DMS79 treated with DMSO at 0.1 percent for 48 hours (cell line): ENCODE results near the gene PFKFB4.
"Not testable (repeated sequence)": the region's sequence is repeated elsewhere in the genome, so short reads cannot be mapped to it uniquely, and the experiment has no call there.

Experiments
- DNase-seq: peaks from one replicate; lab custom pipeline; 2025; lab: John Stamatoyannopoulos, UW

The PFKFB4 gene

GRCh38 chr3:48530701-48531100 lies 25.9 kb downstream of the PFKFB4 start:
- not testable (repeated sequence) for DNase-seq

- no peak for DNase-seq
These were observed 27.8 kb downstream of the PFKFB4 start for GRCh38 chr3:48528754-48529153.

DNA sequence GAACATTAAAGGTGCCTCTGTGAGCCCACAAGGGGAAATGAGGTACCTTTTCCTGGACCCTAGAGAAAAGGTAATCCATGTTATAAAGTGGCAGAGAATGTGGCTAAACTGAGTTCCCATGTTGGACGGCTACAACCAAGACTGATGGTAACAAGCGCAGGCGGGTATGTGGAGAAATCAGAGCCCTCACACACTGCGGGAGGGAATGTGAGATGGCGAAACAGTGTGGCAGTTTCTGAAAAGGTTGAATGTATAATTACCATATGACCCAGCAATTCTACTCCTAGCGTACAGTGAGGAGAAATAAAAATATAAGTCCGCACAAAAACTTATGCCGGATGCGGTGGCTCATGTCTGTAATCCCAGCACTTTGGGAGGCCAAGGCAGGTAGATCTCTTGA lies 28.6 kb downstream of the PFKFB4 start:
- no peak for DNase-seq

DNA sequence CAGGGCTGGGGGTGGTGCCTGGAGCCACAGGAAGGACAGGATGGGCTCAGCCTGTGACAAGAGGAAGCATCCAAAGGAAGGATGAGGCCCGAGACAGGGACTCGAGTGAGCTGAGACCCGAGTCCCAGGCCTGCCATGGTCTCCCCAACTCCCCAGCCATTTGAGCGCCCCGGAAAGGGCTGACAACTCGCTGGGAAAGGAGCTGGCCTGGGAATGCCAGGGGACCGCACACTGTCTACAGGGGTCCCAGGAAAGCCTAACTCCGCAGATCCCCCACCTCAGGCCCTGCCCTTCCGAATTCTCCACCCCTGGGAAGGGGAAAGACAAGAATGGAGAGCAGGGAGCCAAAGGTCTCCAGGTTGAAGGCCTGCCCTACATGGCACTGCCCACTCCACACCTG lies 31.6 kb downstream of the PFKFB4 start:
- DNase-seq: no peak

- DNase-seq: no peak
These were observed 35.0 kb downstream of the PFKFB4 start for GRCh38 chr3:48521635-48522034.

DNA sequence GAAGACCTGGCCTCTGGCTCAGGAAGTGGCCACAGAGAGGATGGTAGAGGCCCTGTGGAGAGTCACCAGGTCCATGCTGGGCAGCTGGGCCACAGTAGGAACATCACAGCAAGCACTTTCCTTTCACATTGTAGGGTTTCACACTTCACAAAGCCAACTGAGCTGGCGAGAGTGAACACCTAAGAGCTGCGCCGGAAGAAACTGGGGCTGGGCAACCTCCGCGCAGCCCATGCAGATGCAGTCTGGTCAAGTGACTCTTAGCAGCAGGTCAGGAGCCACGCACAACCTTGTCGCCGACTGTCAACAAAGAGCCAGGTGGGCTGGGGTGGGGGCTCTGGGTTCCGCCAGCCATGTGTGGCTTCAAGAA lies 37.3 kb downstream of the PFKFB4 start:
- DNase-seq: no peak

GRCh38 chr3:48518638-48519276 lies 37.8 kb downstream of the PFKFB4 start:
- DNase-seq: no peak

DNA sequence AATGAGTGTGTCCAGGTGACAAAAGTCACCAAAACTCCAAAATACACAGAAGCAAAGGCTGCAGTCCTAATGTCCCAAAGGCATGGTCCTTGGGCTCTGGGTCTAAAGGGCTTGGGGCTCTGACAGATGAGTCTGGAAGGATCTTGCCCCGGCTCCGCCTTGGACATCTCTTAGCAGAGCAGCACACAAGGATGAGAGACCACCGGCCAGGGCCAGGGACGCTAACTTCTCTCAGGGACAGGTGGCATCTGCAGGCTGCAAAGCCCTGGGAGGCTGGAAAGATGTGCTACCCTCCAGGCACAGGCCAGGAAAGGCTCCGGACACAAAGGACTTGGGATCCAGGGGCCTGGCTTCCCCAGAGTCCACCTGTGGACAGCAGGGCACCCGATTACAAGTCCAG lies 38.5 kb downstream of the PFKFB4 start:
- no peak for DNase-seq

DNA sequence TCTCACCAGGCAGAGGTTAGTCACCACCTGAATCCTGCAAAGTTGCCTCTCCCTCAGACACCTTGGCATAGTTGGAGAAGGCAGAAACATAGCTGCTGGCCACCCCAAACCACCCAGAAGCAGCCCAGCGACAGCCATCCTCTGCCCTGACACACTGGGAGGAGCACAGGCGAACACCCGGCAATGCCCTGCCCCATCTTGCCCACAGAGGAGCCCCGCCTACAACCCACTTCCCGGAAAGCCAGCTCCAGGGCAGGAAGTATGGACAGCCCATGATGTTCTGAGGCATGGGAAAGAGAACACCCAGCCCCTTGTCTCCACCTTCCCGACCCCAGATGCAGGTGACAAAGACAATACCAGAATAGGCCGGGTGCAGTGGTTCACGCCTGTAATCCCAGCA lies 40.0 kb downstream of the PFKFB4 start:
- DNase-seq: no peak

DNA sequence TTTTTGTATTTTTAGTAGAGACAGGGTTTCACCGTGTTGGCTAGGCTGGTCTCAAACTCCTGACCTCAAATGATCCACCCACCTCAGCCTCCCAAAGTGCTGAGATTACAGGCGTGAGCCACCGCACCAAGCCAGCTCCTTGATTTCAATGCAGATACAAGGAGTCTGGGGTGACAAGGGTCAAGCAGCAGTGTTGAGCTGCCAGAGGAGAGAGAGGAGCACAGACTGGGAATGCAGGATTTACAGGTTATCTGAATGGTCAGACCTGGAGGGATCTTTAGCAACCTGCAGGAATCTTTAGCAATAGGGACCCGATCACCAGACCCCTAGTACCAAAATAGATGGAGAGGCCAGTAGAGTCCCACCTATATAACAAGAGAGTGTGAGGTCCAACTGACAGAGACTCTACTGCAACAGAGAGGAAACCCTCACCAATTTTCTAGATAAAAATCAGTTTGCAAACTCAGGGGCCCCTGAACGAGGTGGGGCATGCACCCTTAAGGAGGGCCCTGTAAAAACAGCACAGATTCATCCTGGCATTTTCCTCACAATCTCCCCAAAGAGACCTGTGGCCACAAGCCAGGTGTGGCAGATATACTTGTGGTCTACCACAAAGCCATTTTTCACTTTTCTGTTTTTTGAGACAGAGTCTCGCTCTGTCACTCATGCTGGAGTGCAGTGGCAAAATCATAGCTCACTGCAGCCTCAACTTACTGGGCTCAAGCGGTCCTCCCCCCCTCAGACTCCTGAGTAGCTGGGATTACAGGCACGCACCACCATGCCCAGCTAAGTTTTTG lies 42.0 kb downstream of the PFKFB4 start:
- no peak for DNase-seq

GRCh38 chr3:48511551-48511950 lies 45.1 kb downstream of the PFKFB4 start:
- DNase-seq: no peak

GRCh38 chr3:48507256-48508061 lies 49.1 kb downstream of the PFKFB4 start:
- peak; percentile 45 for DNase-seq

DNA sequence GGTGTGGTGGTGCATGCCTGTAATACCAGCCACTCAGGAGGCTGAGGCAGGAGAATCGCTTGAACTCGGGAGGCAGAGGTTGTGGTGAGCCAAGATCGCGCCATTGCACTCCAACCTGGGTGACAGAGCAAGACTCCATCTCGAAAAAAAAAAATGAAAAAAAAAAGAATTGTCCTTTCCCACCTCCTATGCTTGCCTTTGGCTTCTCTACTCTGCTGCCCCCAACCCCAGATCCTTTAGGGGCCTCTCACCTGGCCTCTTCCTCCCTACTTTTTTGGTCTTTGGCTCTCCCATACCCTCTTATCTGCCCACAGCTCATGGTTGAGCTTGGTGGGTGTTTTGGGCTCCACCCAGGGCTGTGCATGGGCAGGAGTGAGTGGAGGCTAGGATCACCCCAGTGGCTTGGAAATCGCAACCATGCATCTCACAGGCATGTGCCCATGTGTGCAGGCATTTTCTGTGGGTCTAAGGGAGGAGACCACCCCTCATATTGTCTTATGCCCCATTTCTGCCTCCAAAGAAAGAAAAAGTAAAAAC lies 50.6 kb downstream of the PFKFB4 start:
- no peak for DNase-seq

- DNase-seq: no peak
These were observed 51.5 kb downstream of the PFKFB4 start for GRCh38 chr3:48505146-48505545.

GRCh38 chr3:48504051-48504946 lies 52.3 kb downstream of the PFKFB4 start, which contains the start of gene SHISA5:
Gene SHISA5 (minus strand): TSS chr3:48504174. CDS start chr3:48504094, 80 bp downstream.
- DNase-seq: no peak

DNA sequence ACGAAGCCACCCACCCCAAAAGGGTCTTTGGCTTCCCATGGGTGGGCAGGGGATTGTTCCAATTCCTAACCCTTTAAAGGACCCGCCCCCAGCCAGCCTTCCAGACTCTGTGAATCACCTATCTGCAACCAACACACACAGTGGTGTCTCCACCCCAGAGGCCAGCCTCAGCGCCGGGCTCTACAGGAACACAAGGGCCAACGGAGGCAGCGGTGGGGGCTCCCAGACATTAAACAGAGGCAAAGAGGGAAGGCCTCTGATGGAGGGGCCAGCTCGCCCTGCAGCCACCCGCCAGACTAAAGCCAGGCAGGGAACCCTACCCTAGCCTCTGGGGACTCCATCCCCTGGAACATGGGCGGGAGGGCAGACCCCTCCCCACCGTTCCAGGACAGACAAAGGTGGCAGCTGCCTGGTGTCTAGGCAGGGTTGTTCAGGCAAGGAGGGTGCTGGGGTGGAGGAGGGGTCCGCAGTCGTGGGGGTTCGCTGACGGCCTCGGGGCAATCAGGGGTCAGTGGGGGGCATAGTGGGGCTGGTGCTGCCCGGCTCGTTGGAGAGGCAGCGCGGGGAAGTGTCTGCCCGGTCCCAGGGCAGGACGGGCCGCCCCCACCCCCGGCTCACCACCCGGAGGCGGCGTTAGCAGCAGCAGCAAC lies 53.1 kb downstream of the PFKFB4 start:
- DNase-seq: no peak

GRCh38 chr3:48502728-48503168 lies 53.9 kb downstream of the PFKFB4 start:
- DNase-seq: no peak

DNA sequence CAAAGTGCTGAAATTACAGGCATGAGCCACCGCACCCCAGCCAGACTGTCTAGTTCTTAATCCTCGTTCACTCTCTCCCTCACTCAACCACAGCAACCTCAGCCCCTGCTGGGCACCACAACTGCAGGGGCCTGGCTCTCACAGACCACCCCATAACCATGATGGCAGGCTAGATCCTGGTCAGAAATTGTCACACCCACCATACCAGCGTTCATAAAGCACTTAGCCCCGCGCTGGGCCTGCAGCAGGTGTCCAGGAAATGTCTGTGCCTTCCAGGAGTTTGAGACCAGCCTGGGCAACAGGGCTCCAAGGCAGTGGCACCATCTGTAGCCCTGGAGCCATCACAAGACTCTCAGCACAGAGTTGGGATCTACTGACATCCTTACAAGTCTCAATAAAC lies 54.5 kb downstream of the PFKFB4 start:
- DNase-seq: no peak

GRCh38 chr3:48501196-48501595 lies 55.4 kb downstream of the PFKFB4 start:
- DNase-seq: no peak

DNA sequence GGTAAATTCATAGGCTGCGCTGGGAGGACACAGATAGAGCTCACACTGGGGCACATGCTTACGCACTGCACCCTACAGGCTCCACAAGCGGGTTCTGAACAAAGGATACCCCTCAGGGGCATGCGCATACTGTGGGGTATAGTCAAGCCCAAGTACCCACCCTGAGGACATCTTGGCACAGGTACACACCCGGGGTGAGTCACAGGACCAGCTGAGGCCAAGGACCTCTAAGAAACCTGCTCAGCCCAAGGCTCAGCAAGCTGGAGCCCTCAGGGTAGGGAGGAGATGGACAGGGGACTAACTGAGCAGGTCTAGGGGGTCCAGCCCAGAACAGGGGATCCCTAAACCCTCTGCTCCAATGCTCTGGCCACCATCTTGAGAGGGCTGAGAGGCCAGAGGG lies 55.9 kb downstream of the PFKFB4 start:
- no peak for DNase-seq

GRCh38 chr3:48493203-48493501 lies 63.5 kb downstream of the PFKFB4 start:
- no peak for DNase-seq
